Measurements from ENCODE around the gene TPH1.

TPH1 gene

GRCh38 chr11:18046116-18046777 is at the start of gene TPH1:
Gene TPH1 (minus strand): TSS chr11:18046269. CDS start chr11:18040762, 5,507 bp downstream.
- no peak for DNase-seq

GRCh38 chr11:18093959-18094358 is 47.9 kb upstream of the TPH1 start:
- DNase-seq: no peak

- DNase-seq: no peak
Measured at GRCh38 chr11:18091731-18092130, 45.7 kb upstream of the TPH1 start.

- no peak for DNase-seq
Measured at GRCh38 chr11:18088966-18089365, 42.9 kb upstream of the TPH1 start.

- DNase-seq: no peak
Measured at GRCh38 chr11:18088366-18088765, 42.3 kb upstream of the TPH1 start.

GRCh38 chr11:18081551-18081950 is 35.5 kb upstream of the TPH1 start:
- no peak for DNase-seq

- DNase-seq: no peak
Measured at GRCh38 chr11:18080451-18080850, 34.4 kb upstream of the TPH1 start.

GRCh38 chr11:18078909-18079308 is 32.8 kb upstream of the TPH1 start:
- no peak for DNase-seq

GRCh38 chr11:18075444-18075843 is 29.4 kb upstream of the TPH1 start:
- no peak for DNase-seq

GRCh38 chr11:18071098-18071705 is 25.1 kb upstream of the TPH1 start:
- DNase-seq: no peak

- no peak for DNase-seq
Measured at GRCh38 chr11:18067372-18067771, 21.3 kb upstream of the TPH1 start.

GRCh38 chr11:18066626-18067025 is 20.6 kb upstream of the TPH1 start:
- no peak for DNase-seq

GRCh38 chr11:18065572-18065971 is 19.5 kb upstream of the TPH1 start:
- DNase-seq: no peak

- no peak for DNase-seq
Measured at GRCh38 chr11:18064450-18065054, 18.5 kb upstream of the TPH1 start.

GRCh38 chr11:18063862-18064434 is 17.9 kb upstream of the TPH1 start:
- no peak for DNase-seq

GRCh38 chr11:18063125-18063524 is 17.1 kb upstream of the TPH1 start:
- no peak for DNase-seq

GRCh38 chr11:18061351-18061750 is 15.3 kb upstream of the TPH1 start:
- DNase-seq: no peak

- DNase-seq: no peak
Measured at GRCh38 chr11:18056561-18057181, 10.6 kb upstream of the TPH1 start.

GRCh38 chr11:18054511-18055103 is 8.5 kb upstream of the TPH1 start:
- DNase-seq: no peak

- no peak for DNase-seq
Measured at GRCh38 chr11:18050848-18051247, 4.8 kb upstream of the TPH1 start.

- no peak for DNase-seq
Measured at GRCh38 chr11:18036456-18036855, 9.6 kb downstream of the TPH1 start.

GRCh38 chr11:18027475-18027874 is 18.6 kb downstream of the TPH1 start:
- DNase-seq: no peak

GRCh38 chr11:18022419-18022818 is 23.6 kb downstream of the TPH1 start:
- no peak for DNase-seq
